Neural cell (in vitro differentiated cells): ENCODE results near the gene ST8SIA4. TPM values are rescaled to one million over a fixed set of nuclear protein-coding genes. Genes with fewer than 3 reads are reported as not detected.

Source experiments
- H2AFZ ChIP-seq: fragments of 200-600, 300-800 bp; sonication (generic), shearing (Covaris generic); 2 replicates; pipeline ENCODE4 v1.6.0; 2014; ENCODE audit warnings: low read depth, mild to moderate bottlenecking, antibody characterized with exemption, low read length, moderate library complexity
- H3F3A ChIP-seq: fragments of 200-600 bp; shearing (Covaris generic); 2 replicates; pipeline ENCODE4 v1.6.1; 2016; ENCODE audit warnings: mild to moderate bottlenecking, moderate library complexity, mixed read lengths, antibody characterized with exemption, low read length; ENCODE audit not compliant: insufficient read depth, poor library complexity, severe bottlenecking
- H3K27ac ChIP-seq: fragments of 200-600, 300-800 bp; sonication (generic), shearing (Covaris generic); 2 replicates; pipeline ENCODE4 v1.5.1; 2014; ENCODE audit warnings: mild to moderate bottlenecking, low read length, moderate library complexity
- H3K27me3 ChIP-seq: fragments of 300-800, 200-600 bp; sonication (generic), shearing (Covaris generic); 2 replicates; pipeline ENCODE4 v1.6.0; 2014; ENCODE audit warnings: mild to moderate bottlenecking, low read depth, low read length, moderate library complexity; ENCODE audit not compliant: insufficient read depth
- H3K36me3 ChIP-seq: fragments of 300-800, 200-600 bp; sonication (generic), shearing (Covaris generic); 2 replicates; pipeline ENCODE4 v1.5.1; 2014; ENCODE audit warnings: mild to moderate bottlenecking, antibody characterized with exemption, low read length, moderate library complexity; ENCODE audit not compliant: insufficient read depth
- H3K4me2 ChIP-seq: fragments of 300-800, 200-600 bp; sonication (generic), shearing (Covaris generic); 2 replicates; pipeline ENCODE4 v1.6.0; 2014; ENCODE audit warnings: mild to moderate bottlenecking, low read length
- H3K4me3 ChIP-seq: fragments of 300-800, 200-600 bp; sonication (generic), shearing (Covaris generic); 2 replicates; pipeline ENCODE4 v1.5.1; 2014; ENCODE audit warnings: mild to moderate bottlenecking, low read length, moderate library complexity
- H3K79me2 ChIP-seq: fragments of 200-600 bp; shearing (Covaris generic); replicated peaks from 2 replicates; pipeline ENCODE4 v1.6.0; 2014; ENCODE audit warnings: mild to moderate bottlenecking, low read length, moderate library complexity; ENCODE audit not compliant: insufficient read depth
- H3K9ac ChIP-seq: fragments of 300-800, 200-600 bp; sonication (generic), shearing (Covaris generic); 2 replicates; pipeline ENCODE4 v1.6.1; 2016; ENCODE audit warnings: mild to moderate bottlenecking, low read length, mixed read lengths
- H3K9me2 ChIP-seq: fragments of 200-600 bp; shearing (Covaris generic); 2 replicates; pipeline ENCODE4 v1.6.1; 2016; ENCODE audit warnings: mild to moderate bottlenecking, low read length, mixed read lengths; ENCODE audit not compliant: insufficient read depth
- H3K9me3 ChIP-seq: fragments of 200-600, 300-800 bp; sonication (generic), shearing (Covaris generic); 2 replicates; pipeline ENCODE4 v1.6.1; 2016; ENCODE audit warnings: mild to moderate bottlenecking, mixed run types, low read length, moderate library complexity, mixed read lengths
- H4K20me1 ChIP-seq: fragments of 200-600 bp; shearing (Covaris generic); 2 replicates; pipeline ENCODE4 v1.6.1; 2016; ENCODE audit warnings: mild to moderate bottlenecking, mixed run types; ENCODE audit not compliant: insufficient read depth
- CTCF ChIP-seq: fragments of 450-650 bp; IDR thresholded peaks from 2 replicates; pipeline ENCODE4 v1.5.1; 2014; ENCODE audit warnings: antibody characterized with exemption, mild to moderate bottlenecking, moderate library complexity; ENCODE audit not compliant: poor library complexity, severe bottlenecking
- EP300 ChIP-seq: fragments of 450-650 bp; conservative IDR thresholded peaks from 2 replicates; pipeline ENCODE4 v1.6.1; 2014; ENCODE audit warnings: antibody characterized with exemption, mild to moderate bottlenecking, moderate library complexity; ENCODE audit not compliant: poor library complexity, severe bottlenecking
- EZH2 ChIP-seq: fragments of 200-600, 300-800 bp; shearing (Covaris generic), sonication (generic); IDR thresholded peaks from 2 replicates; pipeline ENCODE4 v1.6.1; 2014; ENCODE audit warnings: antibody characterized with exemption, low read length, borderline replicate concordance, mild to moderate bottlenecking; ENCODE audit not compliant: insufficient read depth, poor library complexity, severe bottlenecking
- MXI1 ChIP-seq: fragments of 450-650 bp; conservative IDR thresholded peaks from 2 replicates; pipeline ENCODE4 v1.6.1; 2014; ENCODE audit warnings: antibody characterized with exemption, mild to moderate bottlenecking; ENCODE audit not compliant: poor library complexity, severe bottlenecking
- POLR2AphosphoS5 ChIP-seq: IDR thresholded peaks from 2 replicates; pipeline ENCODE4 v1.6.1; 2012
- RAD21 ChIP-seq: fragments of 450-650 bp; conservative IDR thresholded peaks from 2 replicates; pipeline ENCODE4 v1.6.1; 2014; ENCODE audit warnings: antibody characterized with exemption, mild to moderate bottlenecking, moderate library complexity
- REST ChIP-seq: IDR thresholded peaks from 2 replicates; pipeline ENCODE4 v1.6.1; 2012; ENCODE audit warnings: borderline replicate concordance
- SMC3 ChIP-seq: fragments of 450-650 bp; conservative IDR thresholded peaks from 2 replicates; pipeline ENCODE4 v1.6.1; 2014; ENCODE audit warnings: antibody characterized with exemption, mild to moderate bottlenecking, moderate library complexity; ENCODE audit not compliant: poor library complexity
- TAF1 ChIP-seq: IDR thresholded peaks from 2 replicates; pipeline ENCODE4 v1.6.1; 2012; ENCODE audit warnings: low read depth
- polyA plus RNA-seq: library from polyadenylated mRNA; depleted of rRNA; stranded (reverse); fragments of >200 nt; gene quantifications from 2 replicates; pipeline ENCODE4 v1.2.3, GENCODE V29; 2014

The ST8SIA4 gene
- polyA plus RNA-seq, 1 donor from 2014 or later = 15.6 TPM

- no peak for TF ChIP-seq RAD21
- no peak for TF ChIP-seq CTCF
- TF ChIP-seq EP300 = no peak
- TF ChIP-seq TAF1 = no peak
- no peak for TF ChIP-seq POLR2AphosphoS5
- no peak for TF ChIP-seq REST
- no peak for TF ChIP-seq SMC3
- no peak for TF ChIP-seq EZH2
- TF ChIP-seq MXI1 = no peak
- H3K27ac ChIP-seq = no peak overlapping the region
- no peaks in the 10 kb centered on the region for H3K9me3 ChIP-seq
- no peak overlapping the region for H3K4me3 ChIP-seq
- no peak overlapping the region for H3K9ac ChIP-seq
- no peaks in the 10 kb centered on the region for H3F3A ChIP-seq
- H3K9me2 ChIP-seq = no peaks in the 10 kb centered on the region
- H3K79me2 ChIP-seq = no peaks in the 10 kb centered on the region
- no peak overlapping the region for H2AFZ ChIP-seq
- H3K4me2 ChIP-seq = no peak overlapping the region
- H4K20me1 ChIP-seq = no peaks in the 10 kb centered on the region
- H3K27me3 ChIP-seq = no peaks in the 10 kb centered on the region
- no peaks in the 10 kb centered on the region for H3K36me3 ChIP-seq
Measured at GRCh38 chr5:100838048-100838473, 65.0 kb downstream of the ST8SIA4 start.

GRCh38 chr5:100834519-100834918, 68.6 kb downstream of the ST8SIA4 start:
- no peaks in the 10 kb centered on the region for H3K9me2 ChIP-seq
- no peak overlapping the region for H3K9ac ChIP-seq
- H4K20me1 ChIP-seq = no peaks in the 10 kb centered on the region

More at GRCh38 chr5:100834519-100834918, 68.6 kb downstream of the ST8SIA4 start:
- Histone ChIP-seq H2AFZ (no peak overlapping the region), H3K27ac (no peak overlapping the region), H3K36me3 (no peaks in the 10 kb centered on the region), H3K9me3 (no peaks in the 10 kb centered on the region), H3F3A (no peaks in the 10 kb centered on the region), H3K4me3 (no peak overlapping the region), H3K79me2 (no peaks in the 10 kb centered on the region), H3K27me3 (no peaks in the 10 kb centered on the region), H3K4me2 (no peak overlapping the region)
- TF ChIP-seq POLR2AphosphoS5 (no peak), RAD21 (no peak), EZH2 (no peak), EP300 (no peak), REST (no peak), TAF1 (no peak), SMC3 (no peak), MXI1 (no peak), CTCF (no peak)
